WERI-Rb-1 (cell line): ENCODE results near the gene SPARC.

Experiments used
- DNase-seq: peaks from one replicate; pipeline ENCODE4 v3.0.0-alpha.2; 2020
- H3K27ac ChIP-seq: fragments of 250-450 bp; sonication (Bioruptor Pico); 2 replicates; pipeline ENCODE4 v1.5.1; 2020; ENCODE audit warnings: mild to moderate bottlenecking, moderate library complexity
- H3K27me3 ChIP-seq: fragments of 250-450 bp; sonication (Bioruptor Pico); 2 replicates; pipeline ENCODE4 v1.5.1; 2021; ENCODE audit warnings: mild to moderate bottlenecking, low read depth, moderate library complexity; ENCODE audit not compliant: insufficient read depth, severe bottlenecking
- H3K36me3 ChIP-seq: fragments of 250-450 bp; sonication (Bioruptor Pico); 2 replicates; pipeline ENCODE4 v1.5.1; 2020; ENCODE audit warnings: mild to moderate bottlenecking, moderate library complexity
- H3K4me3 ChIP-seq: 2 replicates; pipeline ENCODE4 v1.5.1; 2011; ENCODE audit warnings: low read depth, mild to moderate bottlenecking, control low read depth, low read length
- H3K9me3 ChIP-seq: fragments of 250-450 bp; sonication (Bioruptor Pico); 2 replicates; pipeline ENCODE4 v1.5.1; 2021; ENCODE audit warnings: mild to moderate bottlenecking, moderate library complexity; ENCODE audit not compliant: severe bottlenecking
- CTCF ChIP-seq: IDR thresholded peaks from 2 replicates; pipeline ENCODE4 v1.5.1; 2011; ENCODE audit warnings: low read depth, mild to moderate bottlenecking, control low read depth, inconsistent platforms, low read length

Gene SPARC

GRCh38 chr5:151618907-151619306 is 67.8 kb downstream of the SPARC start:
- Histone ChIP-seq H3K4me3 (no peak overlapping the region), H3K36me3 (no peaks in the 10 kb centered on the region), H3K27me3 (no peaks in the 10 kb centered on the region), H3K27ac (no peak overlapping the region), H3K9me3 (no peaks in the 10 kb centered on the region)
- no peak for DNase-seq
- TF ChIP-seq CTCF = no peak

GRCh38 chr5:151617841-151618710 is 68.6 kb downstream of the SPARC start:
- TF ChIP-seq CTCF = no peak
- no peak overlapping the region for H3K27ac ChIP-seq

GRCh38 chr5:151617383-151617840 is 69.3 kb downstream of the SPARC start:
- TF ChIP-seq CTCF = no peak
- H3K9me3 ChIP-seq = no peaks in the 10 kb centered on the region
- DNase-seq = no peak
- no peaks in the 10 kb centered on the region for H3K27me3 ChIP-seq
- no peak overlapping the region for H3K27ac ChIP-seq
- no peaks in the 10 kb centered on the region for H3K36me3 ChIP-seq
- H3K4me3 ChIP-seq = no peak overlapping the region

More at GRCh38 chr5:151617841-151618710, 68.6 kb downstream of the SPARC start:
- no peak for DNase-seq
- Histone ChIP-seq H3K9me3 (no peaks in the 10 kb centered on the region), H3K36me3 (no peaks in the 10 kb centered on the region), H3K27me3 (no peaks in the 10 kb centered on the region), H3K4me3 (no peak overlapping the region)

- no peaks in the 10 kb centered on the region for H3K36me3 ChIP-seq
- H3K4me3 ChIP-seq = no peak overlapping the region
- no peak for TF ChIP-seq CTCF
- no peak for DNase-seq
- no peaks in the 10 kb centered on the region for H3K27me3 ChIP-seq
- no peak overlapping the region for H3K27ac ChIP-seq
- no peaks in the 10 kb centered on the region for H3K9me3 ChIP-seq
Observed at GRCh38 chr5:151615431-151615830, 71.3 kb downstream of the SPARC start.

GRCh38 chr5:151614565-151614964 is 72.2 kb downstream of the SPARC start:
- TF ChIP-seq CTCF = no peak
- Histone ChIP-seq H3K27me3 (no peaks in the 10 kb centered on the region), H3K4me3 (no peak overlapping the region), H3K9me3 (no peaks in the 10 kb centered on the region), H3K36me3 (no peaks in the 10 kb centered on the region), H3K27ac (no peak overlapping the region)
- no peak for DNase-seq
